Measurements from ENCODE around the gene PCDHA7. TPM values are rescaled to one million over a fixed set of nuclear protein-coding genes. Genes with fewer than 3 reads are reported as not detected.
"Not testable (repeated sequence)": the region's sequence is repeated elsewhere in the genome, so short reads cannot be mapped to it uniquely, and the experiment has no call there.

PCDHA7 gene
- total RNA-seq, 2 donors from 2014 or later, result 2.5 to 6.6 TPM

DNA sequence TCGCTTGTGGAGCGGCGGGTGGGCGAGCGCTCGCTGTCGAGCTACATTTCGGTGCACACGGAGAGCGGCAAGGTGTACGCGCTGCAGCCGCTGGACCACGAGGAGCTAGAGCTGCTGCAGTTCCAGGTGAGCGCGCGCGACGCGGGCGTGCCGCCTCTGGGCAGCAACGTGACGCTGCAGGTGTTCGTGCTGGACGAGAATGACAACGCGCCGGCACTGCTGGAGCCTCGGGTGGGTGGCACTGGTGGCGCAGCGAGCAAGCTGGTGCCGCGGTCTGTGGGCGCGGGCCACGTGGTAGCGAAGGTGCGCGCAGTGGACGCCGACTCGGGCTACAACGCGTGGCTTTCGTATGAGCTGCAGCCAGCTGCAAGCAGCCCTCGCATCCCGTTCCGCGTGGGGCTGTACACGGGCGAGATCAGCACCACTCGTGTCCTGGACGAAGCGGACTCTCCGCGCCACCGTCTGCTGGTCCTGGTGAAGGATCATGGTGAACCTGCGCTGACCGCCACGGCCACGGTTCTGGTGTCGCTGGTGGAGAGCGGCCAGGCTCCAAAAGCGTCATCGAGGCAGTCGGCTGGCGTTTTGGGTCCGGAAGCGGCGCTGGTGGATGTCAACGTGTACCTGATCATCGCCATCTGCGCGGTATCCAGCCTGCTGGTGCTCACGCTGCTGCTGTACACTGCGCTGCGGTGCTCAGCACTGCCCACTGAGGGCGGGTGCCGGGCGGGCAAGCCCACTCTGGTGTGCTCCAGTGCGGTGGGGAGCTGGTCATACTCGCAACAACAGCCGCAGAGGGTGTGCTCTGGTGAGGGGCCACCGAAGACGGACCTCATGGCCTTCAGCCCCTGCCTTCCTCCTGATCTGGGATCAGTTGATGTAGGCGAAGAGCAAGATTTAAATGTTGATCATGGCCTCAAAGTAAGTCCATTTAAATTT is 9.0 kb downstream of the PCDHA7 start:
- no peaks in the 10 kb centered on the region for H3K36me3 ChIP-seq (ENCODE audit: control insufficient read depth, insufficient read depth, low read length)
- H3K4me3 Mint-ChIP-seq, result no peak overlapping the region
- peaks cover 11% of the 10 kb centered on the region for H3K9me3 Mint-ChIP-seq
- 95% methylated on average over 66 to 87 of the region's 87 CpGs for WGBS, 2 experiments (ENCODE audit: insufficient coverage in 1 of 2, insufficient read length in 1 of 2)
- no peak for DNase-seq
- TF ChIP-seq CTCF (conservative IDR thresholded peaks at IDR 0.05), result no peak
- no peak overlapping the region for H3K4me3 ChIP-seq (ENCODE audit: low read length)
- H3K36me3 Mint-ChIP-seq (ENCODE audit: low read depth), result peaks cover 17% of the 10 kb centered on the region
- H3K27ac Mint-ChIP-seq, result no peak overlapping the region
- peaks cover 2% of the 10 kb centered on the region for H3K27me3 Mint-ChIP-seq (ENCODE audit: insufficient read depth)
- H3K4me1 Mint-ChIP-seq, result peaks cover 4% of the 10 kb centered on the region
- no peak overlapping the region for H3K27ac ChIP-seq (ENCODE audit: low read depth, low read length)
- H3K27me3 ChIP-seq (ENCODE audit: control insufficient read depth, insufficient read depth, low read length, poor library complexity, severe bottlenecking), result no peaks in the 10 kb centered on the region
- H3K4me1 ChIP-seq (ENCODE audit: control insufficient read depth, insufficient read depth, low read length), result no peaks in the 10 kb centered on the region
- no peaks in the 10 kb centered on the region for H3K9me3 ChIP-seq (ENCODE audit: control insufficient read depth, low read length)
- H3K9ac ChIP-seq (ENCODE audit: extremely low read depth, low read length, poor library complexity, severe bottlenecking), result no peak overlapping the region

DNA sequence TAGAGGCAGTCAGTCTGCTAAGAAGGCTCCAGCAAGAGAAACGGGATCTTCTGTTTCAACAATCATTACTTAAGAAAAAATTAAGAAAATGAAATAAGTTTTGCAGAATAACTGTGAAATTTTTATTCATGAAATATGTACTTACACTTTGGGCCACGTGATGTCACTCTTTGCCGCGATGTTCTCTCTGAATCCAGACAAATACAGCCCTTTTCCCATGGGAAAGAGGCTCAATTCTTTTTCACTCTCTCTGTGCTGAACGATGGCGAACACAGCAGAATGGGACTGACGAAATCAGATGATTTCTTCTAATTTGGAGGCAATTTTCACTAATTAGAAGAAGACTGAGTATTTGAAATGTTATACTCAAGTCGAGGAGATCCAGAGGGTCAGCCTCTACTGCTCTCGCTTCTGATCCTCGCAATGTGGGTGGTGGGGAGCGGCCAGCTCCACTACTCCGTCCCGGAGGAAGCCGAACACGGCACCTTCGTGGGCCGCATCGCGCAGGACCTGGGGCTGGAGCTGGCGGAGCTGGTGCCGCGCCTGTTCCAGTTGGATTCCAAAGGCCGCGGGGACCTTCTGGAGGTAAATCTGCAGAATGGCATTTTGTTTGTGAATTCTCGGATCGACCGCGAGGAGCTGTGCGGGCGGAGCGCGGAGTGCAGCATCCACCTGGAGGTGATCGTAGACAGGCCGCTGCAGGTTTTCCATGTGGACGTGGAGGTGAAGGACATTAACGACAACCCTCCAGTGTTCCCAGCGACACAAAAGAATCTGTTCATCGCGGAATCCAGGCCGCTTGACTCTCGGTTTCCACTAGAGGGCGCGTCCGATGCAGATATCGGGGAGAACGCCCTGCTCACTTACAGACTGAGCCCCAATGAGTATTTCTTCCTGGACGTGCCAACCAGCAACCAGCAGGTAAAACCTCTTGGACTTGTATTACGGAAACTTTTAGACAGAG is 14.4 kb downstream of the PCDHA7 start, which contains the start of gene PCDHA9:
TSS of gene PCDHA9 (plus strand) at position 244 of the 964 bp plus-strand sequence. CDS start at position 358, 114 bp downstream.
- peak; percentile 63 for TF ChIP-seq CTCF (conservative IDR thresholded peaks at IDR 0.05)
- H3K9ac ChIP-seq (ENCODE audit: extremely low read depth, low read length, poor library complexity, severe bottlenecking); H3K9me3 Mint-ChIP-seq; H3K4me1 ChIP-seq (ENCODE audit: control insufficient read depth, insufficient read depth, low read length); H3K9me3 ChIP-seq (ENCODE audit: control insufficient read depth, low read length); H3K4me1 Mint-ChIP-seq; H3K27me3 Mint-ChIP-seq (ENCODE audit: insufficient read depth); H3K36me3 Mint-ChIP-seq (ENCODE audit: low read depth); H3K27me3 ChIP-seq (ENCODE audit: control insufficient read depth, insufficient read depth, low read length, poor library complexity, severe bottlenecking); H3K4me3 ChIP-seq (ENCODE audit: low read length); H3K36me3 ChIP-seq (ENCODE audit: control insufficient read depth, insufficient read depth, low read length); H3K27ac ChIP-seq (ENCODE audit: low read depth, low read length): not testable (repeated sequence)
- Mint-ChIP-seq H3K27ac (peak within 1 kb of the TSS; percentile 79), H3K4me3 (peak within 1 kb of the TSS; percentile 76)
- WGBS, 2 experiments (ENCODE audit: insufficient coverage in 1 of 2, insufficient read length in 1 of 2), result 91 to 93% methylated on average over 15 to 36 of the region's 48 CpGs
- peak; percentile 52 for DNase-seq

GRCh38 chr5:140849831-140850634 is 16.0 kb downstream of the PCDHA7 start:
- not testable (repeated sequence) for H3K27me3 ChIP-seq (ENCODE audit: control insufficient read depth, insufficient read depth, low read length, poor library complexity, severe bottlenecking); H3K36me3 Mint-ChIP-seq (ENCODE audit: low read depth); H3K9me3 Mint-ChIP-seq; H3K36me3 ChIP-seq (ENCODE audit: control insufficient read depth, insufficient read depth, low read length); H3K27me3 Mint-ChIP-seq (ENCODE audit: insufficient read depth); H3K4me1 ChIP-seq (ENCODE audit: control insufficient read depth, insufficient read depth, low read length); DNase-seq; H3K4me1 Mint-ChIP-seq; H3K4me3 ChIP-seq (ENCODE audit: low read length); H3K27ac ChIP-seq (ENCODE audit: low read depth, low read length); H3K27ac Mint-ChIP-seq; H3K9ac ChIP-seq (ENCODE audit: extremely low read depth, low read length, poor library complexity, severe bottlenecking); H3K9me3 ChIP-seq (ENCODE audit: control insufficient read depth, low read length); H3K4me3 Mint-ChIP-seq
- 96 to 99% methylated on average over 88 to 101 of the region's 101 CpGs for WGBS, 2 experiments (ENCODE audit: insufficient coverage in 1 of 2, insufficient read length in 1 of 2)

Measured in endodermal cell (in vitro differentiated cells).